Measurements from ENCODE around the gene JAG1.

Gene JAG1

DNA sequence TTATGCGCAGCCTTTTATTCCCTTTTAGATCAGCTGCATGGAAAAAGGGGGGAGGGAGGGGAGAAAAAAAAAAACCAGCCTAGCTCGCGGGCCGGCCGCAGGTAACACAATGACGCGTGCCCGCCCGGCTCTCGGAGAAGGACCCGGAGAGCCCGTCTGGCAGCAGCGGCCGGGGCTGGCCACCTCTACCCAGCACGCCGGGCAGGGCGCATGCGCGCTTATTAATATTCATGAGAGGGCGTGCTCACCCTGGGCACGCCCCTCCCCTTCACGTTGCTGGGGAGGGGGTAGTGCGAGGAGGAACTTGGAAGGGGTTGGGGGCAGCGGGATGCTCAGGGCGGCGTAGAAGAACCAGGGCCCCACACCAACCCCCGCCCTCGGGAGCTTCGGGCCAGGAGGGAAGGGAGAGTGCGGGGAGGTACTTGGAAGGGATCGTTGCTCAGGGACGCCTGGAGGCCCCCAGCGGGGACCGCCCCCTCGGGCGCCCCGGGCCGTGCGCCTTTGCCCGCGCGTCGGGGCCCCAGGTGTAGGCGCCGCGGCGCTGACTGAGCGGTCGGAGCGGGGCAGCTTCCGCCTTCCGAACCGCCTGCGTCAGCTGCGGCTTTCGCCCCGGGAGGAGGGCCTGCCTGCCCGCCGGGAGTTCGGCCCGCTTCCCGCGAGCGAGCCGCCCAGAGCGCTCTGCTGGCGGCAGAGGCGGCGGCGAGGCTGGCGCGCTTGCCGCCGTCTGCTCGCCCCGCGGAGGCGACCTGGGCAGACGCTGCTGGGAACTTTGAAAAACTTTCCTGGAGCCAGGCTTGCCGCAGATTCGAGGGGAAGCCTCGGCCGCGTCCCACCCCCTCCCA is at the start of gene JAG1:
TSS of gene JAG1 (minus strand) at position 158 of the 842 bp plus-strand sequence. CDS start 469 bp downstream, outside the sequence.
- H3K4me3 ChIP-seq (ENCODE audit: low read depth in 1 of 2, low read length in 2 of 2) = no peak within 1 kb of the TSS
- H4K20me1 ChIP-seq (ENCODE audit: insufficient read depth, low read length) = no peaks in the 10 kb centered on the region
- no peaks in the 10 kb centered on the region for H3K4me1 ChIP-seq (ENCODE audit: insufficient read depth, low read length)
- TF ChIP-seq CTCF (IDR thresholded peaks at IDR 0.05; ENCODE audit: borderline replicate concordance, extremely low read depth, low read length, poor library complexity, severe bottlenecking) (no peak), EZH2 (IDR thresholded peaks at IDR 0.05; ENCODE audit: borderline replicate concordance, low read depth, low read length, severe bottlenecking) (no peak)
- no peaks in the 10 kb centered on the region for H3K27me3 ChIP-seq (ENCODE audit: insufficient read depth, low read length, poor library complexity)
- no peak within 1 kb of the TSS for H3K9ac ChIP-seq (ENCODE audit: low read depth, low read length)
- no peaks in the 10 kb centered on the region for H3K36me3 ChIP-seq (ENCODE audit: insufficient read depth, low read length)
- no peak for DNase-seq
- H3K4me2 ChIP-seq (ENCODE audit: insufficient read depth, low read length) = no peak within 1 kb of the TSS
- no peak within 1 kb of the TSS for H2AFZ ChIP-seq (ENCODE audit: low read depth, low read length)
- H3K9me3 ChIP-seq (ENCODE audit: insufficient read depth, low read length, severe bottlenecking) = no peaks in the 10 kb centered on the region
- H3K79me2 ChIP-seq (ENCODE audit: insufficient read depth, low read length) = no peaks in the 10 kb centered on the region
- no peak for ATAC-seq (ENCODE audit: insufficient read depth, low read depth)
- no peak within 1 kb of the TSS for H3K27ac ChIP-seq (ENCODE audit: low read length)

DNA sequence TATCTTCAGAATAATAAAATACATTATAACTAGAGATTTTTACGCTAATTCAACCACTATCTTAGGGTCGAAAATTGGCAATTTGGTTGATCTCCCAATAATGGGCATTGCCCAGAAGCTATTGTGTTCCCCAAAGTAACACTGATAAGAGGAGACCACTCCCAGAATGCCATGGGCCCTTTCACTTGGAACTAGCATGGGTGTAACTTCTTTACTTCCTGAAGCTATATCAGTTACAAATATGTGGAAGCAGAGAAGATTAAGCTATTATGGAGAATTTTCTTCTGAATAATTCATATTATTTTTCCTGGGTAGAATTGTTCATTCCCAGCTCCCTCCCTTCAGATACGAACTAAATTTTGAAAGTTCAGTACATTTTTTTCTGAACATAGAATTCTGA is 48.2 kb upstream of the JAG1 start:
- no peaks in the 10 kb centered on the region for H3K9me3 ChIP-seq (ENCODE audit: insufficient read depth, low read length, severe bottlenecking)
- no peak for ATAC-seq (ENCODE audit: insufficient read depth, low read depth)
- H4K20me1 ChIP-seq (ENCODE audit: insufficient read depth, low read length) = no peaks in the 10 kb centered on the region

DNA sequence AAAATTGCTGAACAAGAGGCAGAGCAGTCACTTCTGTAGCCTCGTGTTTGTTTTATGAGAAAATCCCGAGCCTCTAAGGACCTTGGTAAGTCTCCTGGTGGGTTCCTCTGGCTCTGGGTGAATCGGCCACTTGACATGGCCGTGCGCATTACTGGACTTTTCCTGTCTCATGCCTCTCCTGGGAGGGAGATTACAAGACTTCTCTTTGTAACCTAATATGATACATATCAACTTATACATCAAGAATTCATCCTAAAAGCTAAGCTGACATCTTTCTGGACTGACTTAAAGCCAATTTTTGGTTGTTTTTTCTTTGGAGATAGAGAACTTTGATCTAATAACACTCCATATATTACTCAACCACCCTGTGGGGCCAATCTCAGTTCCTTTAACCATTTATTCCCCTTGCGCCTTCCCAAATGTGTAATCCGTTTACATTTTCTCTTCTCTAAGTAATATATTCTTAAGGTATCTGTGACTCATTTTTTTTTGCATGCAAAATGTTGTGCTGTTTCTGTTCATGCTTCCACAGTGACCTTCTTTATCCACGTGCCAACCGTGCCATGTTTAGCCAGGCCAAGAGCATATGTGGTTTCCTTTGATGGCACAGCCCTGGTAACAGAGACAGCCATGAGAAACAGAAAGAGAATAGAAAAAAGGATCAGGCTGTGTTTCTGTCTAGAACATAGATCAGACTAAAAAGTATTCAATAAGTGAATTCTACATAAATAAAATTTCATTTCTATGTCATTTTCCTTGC is 47.5 kb upstream of the JAG1 start:
- no peaks in the 10 kb centered on the region for H3K9me3 ChIP-seq (ENCODE audit: insufficient read depth, low read length, severe bottlenecking)
- no peak overlapping the region for H3K4me3 ChIP-seq (ENCODE audit: low read depth in 1 of 2, low read length in 2 of 2)
- H4K20me1 ChIP-seq (ENCODE audit: insufficient read depth, low read length) = no peaks in the 10 kb centered on the region
- H3K4me2 ChIP-seq (ENCODE audit: insufficient read depth, low read length) = no peak overlapping the region
- H3K9ac ChIP-seq (ENCODE audit: low read depth, low read length) = no peak overlapping the region
- H3K27ac ChIP-seq (ENCODE audit: low read length) = no peak overlapping the region
- H3K79me2 ChIP-seq (ENCODE audit: insufficient read depth, low read length) = no peaks in the 10 kb centered on the region
- H3K4me1 ChIP-seq (ENCODE audit: insufficient read depth, low read length) = no peaks in the 10 kb centered on the region
- TF ChIP-seq EZH2 (IDR thresholded peaks at IDR 0.05; ENCODE audit: borderline replicate concordance, low read depth, low read length, severe bottlenecking) (no peak), CTCF (IDR thresholded peaks at IDR 0.05; ENCODE audit: borderline replicate concordance, extremely low read depth, low read length, poor library complexity, severe bottlenecking) (no peak)
- ATAC-seq (ENCODE audit: insufficient read depth, low read depth) = no peak
- no peaks in the 10 kb centered on the region for H3K36me3 ChIP-seq (ENCODE audit: insufficient read depth, low read length)
- no peak overlapping the region for H2AFZ ChIP-seq (ENCODE audit: low read depth, low read length)
- DNase-seq = no peak
- H3K27me3 ChIP-seq (ENCODE audit: insufficient read depth, low read length, poor library complexity) = peaks cover 5% of the 10 kb centered on the region

More for the DNA sequence above, 48.2 kb upstream of the JAG1 start:
- DNase-seq = no peak
- no peaks in the 10 kb centered on the region for H3K4me1 ChIP-seq (ENCODE audit: insufficient read depth, low read length)
- H3K79me2 ChIP-seq (ENCODE audit: insufficient read depth, low read length) = no peaks in the 10 kb centered on the region
- no peak overlapping the region for H3K27ac ChIP-seq (ENCODE audit: low read length)
- no peaks in the 10 kb centered on the region for H3K36me3 ChIP-seq (ENCODE audit: insufficient read depth, low read length)
- no peak overlapping the region for H3K4me2 ChIP-seq (ENCODE audit: insufficient read depth, low read length)
- no peak overlapping the region for H3K4me3 ChIP-seq (ENCODE audit: low read depth in 1 of 2, low read length in 2 of 2)
- no peak for TF ChIP-seq EZH2 (IDR thresholded peaks at IDR 0.05; ENCODE audit: borderline replicate concordance, low read depth, low read length, severe bottlenecking)
- TF ChIP-seq CTCF (IDR thresholded peaks at IDR 0.05; ENCODE audit: borderline replicate concordance, extremely low read depth, low read length, poor library complexity, severe bottlenecking) = no peak
- no peak overlapping the region for H3K9ac ChIP-seq (ENCODE audit: low read depth, low read length)
- H2AFZ ChIP-seq (ENCODE audit: low read depth, low read length) = no peak overlapping the region
- H3K27me3 ChIP-seq (ENCODE audit: insufficient read depth, low read length, poor library complexity) = peaks cover 5% of the 10 kb centered on the region
